ENCODE results near the gene IER3. TPM values are rescaled to one million over a fixed set of nuclear protein-coding genes. Genes with fewer than 3 reads are reported as not detected.

IER3 gene
- total RNA-seq, 2 donors from 2014 or later = 70.9 to 169 TPM

DNA sequence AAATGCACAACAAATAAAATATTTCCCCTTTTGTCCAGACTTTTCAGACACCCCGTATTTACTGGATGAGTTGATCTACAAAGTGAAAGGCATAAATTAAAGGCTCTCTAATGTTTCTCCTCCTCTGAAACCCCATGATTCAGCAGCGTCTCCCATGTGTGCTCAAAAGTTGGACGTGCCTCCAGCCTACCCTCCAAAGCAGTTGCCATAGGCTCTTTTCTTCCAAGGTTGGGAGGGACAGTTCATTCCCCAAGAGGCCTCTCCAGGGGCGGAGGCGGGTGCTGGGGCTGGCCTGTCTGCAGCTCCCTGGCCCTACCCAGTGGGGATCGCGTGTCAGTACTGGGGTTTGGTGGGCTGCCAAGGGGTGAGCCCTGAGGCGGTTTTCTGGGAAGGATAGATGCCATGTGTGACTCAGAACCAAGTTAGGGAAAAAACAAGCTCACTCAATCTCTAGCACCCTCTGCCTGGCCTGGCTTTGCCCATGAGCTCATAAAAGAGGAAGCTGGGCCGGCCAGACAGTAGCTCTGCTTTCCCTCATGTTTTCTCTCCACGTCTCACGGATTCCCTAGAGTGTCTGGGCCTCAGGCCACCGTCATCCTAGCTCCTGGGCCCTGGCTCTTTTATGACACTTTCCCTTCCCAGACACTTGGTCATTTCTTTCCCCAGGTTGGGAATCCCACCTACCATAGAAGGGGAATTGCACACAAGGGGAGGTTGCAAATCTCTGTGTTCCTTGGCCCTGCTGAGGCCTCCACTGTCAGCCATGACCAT is 8.0 kb upstream of the IER3 start:
- ATAC-seq (no peak), DNase-seq (peak; percentile 69 to 93)
- intact Hi-C loops (cut with DNase I, micrococcal nuclease) = no loop called here

DNA sequence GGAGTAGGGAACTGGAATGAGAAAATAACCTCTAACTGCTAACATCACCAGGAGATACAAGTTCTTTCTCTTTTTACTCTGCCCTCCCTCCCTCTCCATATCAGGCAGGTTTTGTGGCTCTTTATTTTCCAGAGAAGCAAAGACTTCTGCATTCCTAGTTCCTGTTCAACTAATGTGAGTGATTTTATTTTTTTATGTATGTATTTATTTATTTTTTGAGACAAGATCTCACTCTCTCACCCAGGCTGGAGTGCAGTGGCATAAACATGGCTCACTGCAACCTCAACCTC is 6.0 kb upstream of the IER3 start:
- DNase-seq = no peak
- no peak for ATAC-seq

DNA sequence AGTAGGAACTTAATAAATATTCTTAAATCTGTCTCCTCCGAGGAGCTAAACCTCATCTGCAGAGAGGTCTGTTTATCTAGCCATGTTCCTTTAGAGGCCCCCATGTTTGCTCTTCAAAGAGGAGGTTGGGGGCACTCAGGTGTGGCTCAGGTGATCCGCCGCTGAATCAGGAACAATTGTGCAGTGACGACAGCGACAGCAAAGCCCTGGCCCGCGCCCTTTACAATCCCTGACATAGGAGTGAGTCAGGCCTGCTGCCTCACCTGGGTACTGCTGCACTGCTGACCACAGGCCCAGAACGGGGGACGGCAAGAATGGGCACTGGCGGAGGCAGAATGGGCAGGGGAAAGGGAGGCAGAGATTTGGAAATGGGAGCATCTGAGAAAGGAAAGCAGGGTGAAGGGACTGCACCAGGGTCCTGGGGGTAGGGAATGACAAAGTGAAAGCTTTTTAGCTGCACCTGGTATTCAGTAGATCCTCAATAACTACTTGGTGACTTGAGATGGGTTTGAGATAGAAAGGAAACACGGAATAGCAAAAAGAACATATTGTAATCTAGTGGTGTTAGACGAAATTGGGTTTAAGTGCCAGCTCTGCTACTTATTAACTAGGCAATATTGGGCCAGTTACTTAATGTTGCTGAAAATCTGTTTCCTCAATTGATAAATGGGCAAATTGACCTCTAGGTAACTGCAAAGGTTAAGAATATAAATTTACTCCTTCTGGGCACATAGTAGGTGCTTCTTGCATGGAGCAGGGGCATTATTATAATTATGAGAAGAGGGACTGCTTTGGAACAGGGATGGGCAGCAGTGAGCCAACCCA is 5.4 kb upstream of the IER3 start:
- intact Hi-C loops (cut with DNase I, micrococcal nuclease) = loop anchor here in 1 of 2 donors (5.0 kb wide), 1 partner anchor 73 kb away; no protein-coding TSS in a partner anchor
- ATAC-seq (peak; percentile 75), DNase-seq (peak; percentile 77 to 86)

More for the DNA sequence above, 6.0 kb upstream of the IER3 start:
- intact Hi-C loops (cut with DNase I, micrococcal nuclease) = no loop called here

DNA sequence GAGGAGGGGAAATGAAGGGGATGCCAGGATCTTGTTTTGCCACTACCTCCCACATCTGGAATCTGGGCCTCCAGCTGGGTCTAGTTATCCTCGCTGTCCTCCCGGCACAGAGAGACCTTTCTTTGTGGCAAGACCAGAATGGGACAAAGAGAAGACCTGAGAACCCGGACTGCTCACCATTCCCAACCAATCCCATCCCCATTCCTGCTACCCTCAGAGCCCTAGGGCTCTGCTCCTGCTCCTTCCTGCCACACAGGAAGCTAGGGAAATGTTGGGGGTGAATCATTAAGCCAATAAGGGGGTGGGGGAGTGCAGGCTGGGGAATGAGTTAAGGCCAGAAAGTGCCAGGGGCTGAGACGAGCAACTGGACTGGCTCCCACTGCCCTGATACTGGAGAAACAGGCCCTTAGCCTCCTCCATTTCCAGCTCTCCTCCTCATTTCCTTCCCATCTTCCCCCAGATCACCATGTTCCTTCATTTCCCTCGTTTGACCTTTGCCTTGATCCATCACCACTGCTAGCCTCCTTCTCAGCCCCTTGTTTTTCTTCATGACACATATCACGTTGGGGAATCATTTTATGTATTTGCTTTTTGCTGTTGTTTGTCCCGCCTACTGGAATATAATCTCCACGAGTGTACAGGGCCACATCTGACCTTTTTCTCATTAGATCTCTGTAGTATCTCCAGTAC is 4.6 kb upstream of the IER3 start:
- intact Hi-C loops (cut with DNase I, micrococcal nuclease) = loop anchor here in 1 of 2 donors (5.0 kb wide), 1 partner anchor 73 kb away; no protein-coding TSS in a partner anchor
- ATAC-seq (peak; percentile 27), DNase-seq (no peak)

DNA sequence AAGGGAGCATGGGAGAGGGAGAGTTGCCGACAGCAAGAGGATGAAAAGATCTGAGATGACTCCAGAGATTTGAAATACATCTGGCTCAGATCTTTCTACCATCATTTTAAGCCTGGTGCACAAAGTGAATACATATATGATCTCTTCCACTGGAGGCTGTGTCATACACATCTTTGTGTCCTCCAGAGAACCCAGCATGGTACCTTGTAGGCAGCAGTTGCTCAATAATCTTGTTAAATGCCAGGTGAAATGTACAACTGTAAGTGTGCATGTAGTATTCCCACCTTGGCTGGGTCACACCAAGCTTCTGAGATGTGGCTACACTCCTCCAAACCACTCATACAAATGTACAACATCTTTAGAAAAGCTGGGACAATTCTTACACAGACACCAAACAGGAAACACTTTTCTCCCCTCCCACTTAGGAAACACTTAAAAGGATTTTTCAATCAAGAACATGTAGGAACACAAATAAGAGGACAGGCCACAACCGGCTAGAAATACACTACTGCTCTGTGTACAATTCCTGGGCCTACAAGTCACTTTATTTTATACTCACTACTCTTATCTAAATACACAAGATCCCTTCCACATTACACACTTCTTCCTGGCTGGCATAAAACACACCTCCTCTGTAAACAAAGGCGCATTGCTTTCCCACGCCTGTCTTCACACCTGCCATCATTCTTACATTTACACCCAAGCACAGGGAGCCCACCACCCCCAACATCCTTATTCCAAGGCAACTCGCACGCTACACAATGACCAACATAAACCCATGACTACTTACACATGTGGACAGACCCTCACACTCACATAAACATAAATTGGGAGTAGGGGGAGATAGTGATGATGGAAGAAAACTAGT is 3.8 kb upstream of the IER3 start:
- intact Hi-C loops (cut with DNase I, micrococcal nuclease) = loop anchor here in 1 of 2 donors (5.0 kb wide), 1 partner anchor 74 kb away; no protein-coding TSS in a partner anchor
- peak; percentile 50 to 64 for DNase-seq
- ATAC-seq = peak; percentile 63

DNA sequence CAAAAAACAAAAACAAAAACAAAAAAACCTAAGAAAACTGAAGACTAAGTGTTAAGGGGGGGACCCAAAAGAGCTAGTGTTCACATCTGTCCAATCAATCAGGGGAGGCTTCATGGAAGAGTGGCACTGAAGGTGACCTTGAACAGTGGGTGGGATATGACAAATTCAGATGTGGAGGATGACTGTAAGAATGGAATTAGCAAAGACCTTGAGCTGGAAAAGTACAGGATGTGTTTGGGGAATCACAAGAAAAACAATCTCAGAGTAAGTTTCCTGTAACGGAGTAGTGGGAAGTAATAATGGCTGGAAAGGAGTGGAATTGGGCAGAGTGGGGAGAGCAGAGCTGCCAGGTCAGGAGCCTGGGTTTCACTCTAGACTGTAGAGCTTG is 2.9 kb upstream of the IER3 start:
- ATAC-seq (no peak), DNase-seq (no peak)
- intact Hi-C loops (cut with DNase I, micrococcal nuclease) = loop anchor here in 1 of 2 donors (5.0 kb wide), 1 partner anchor 75 kb away; no protein-coding TSS in a partner anchor

DNA sequence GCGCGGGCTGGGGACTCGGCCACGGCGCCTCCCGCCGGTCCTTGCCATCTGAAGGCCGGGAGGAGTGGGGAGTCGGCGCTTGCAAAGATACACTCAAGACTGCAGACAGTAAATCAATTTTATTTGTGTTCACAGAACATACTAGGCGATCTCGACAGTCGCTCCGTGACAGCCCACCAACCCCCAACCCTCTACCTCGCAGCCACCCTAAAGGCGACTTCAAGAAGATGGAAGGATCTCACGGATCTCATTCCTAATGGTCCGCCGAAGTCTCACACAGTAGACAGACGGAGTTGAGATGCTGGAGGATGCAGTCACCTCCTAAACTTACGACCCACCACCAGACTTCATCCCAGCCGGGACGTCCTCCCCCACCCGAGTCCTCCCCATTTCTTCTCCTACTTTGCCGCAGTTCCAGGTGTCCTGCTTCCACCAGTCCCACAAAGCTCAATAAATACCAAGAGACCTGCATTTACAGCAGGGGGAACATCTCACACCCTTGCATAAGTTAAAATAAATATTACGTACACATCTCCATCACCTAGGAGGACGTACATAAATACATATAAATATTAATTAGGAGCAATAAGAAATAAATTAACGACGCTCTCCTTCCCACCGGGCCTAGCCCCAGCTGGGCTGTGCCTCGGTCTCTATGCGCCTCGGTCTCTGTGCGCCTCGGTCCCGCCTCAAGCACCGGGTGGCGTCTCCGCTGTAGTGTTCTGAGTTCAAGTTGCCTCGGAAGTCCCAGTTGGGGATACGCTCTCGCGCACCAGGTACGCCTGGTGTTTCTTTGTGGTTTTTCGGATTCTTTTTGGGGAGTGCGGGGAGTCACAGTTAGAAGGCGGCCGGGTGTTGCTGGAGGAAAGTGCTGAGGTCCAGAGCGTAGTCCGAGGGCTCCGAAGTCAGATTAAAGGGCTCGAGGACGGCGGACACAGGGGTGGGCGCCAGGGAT is 971 bp downstream of the IER3 start:
- intact Hi-C loops (cut with DNase I, micrococcal nuclease) = loop anchor here in 1 of 2 donors (5.0 kb wide), 2 partner anchors 66 to 134 kb away; no protein-coding TSS in a partner anchor
- DNase-seq = peak; percentile 41 to 64
- peak; percentile 22 for ATAC-seq

DNA sequence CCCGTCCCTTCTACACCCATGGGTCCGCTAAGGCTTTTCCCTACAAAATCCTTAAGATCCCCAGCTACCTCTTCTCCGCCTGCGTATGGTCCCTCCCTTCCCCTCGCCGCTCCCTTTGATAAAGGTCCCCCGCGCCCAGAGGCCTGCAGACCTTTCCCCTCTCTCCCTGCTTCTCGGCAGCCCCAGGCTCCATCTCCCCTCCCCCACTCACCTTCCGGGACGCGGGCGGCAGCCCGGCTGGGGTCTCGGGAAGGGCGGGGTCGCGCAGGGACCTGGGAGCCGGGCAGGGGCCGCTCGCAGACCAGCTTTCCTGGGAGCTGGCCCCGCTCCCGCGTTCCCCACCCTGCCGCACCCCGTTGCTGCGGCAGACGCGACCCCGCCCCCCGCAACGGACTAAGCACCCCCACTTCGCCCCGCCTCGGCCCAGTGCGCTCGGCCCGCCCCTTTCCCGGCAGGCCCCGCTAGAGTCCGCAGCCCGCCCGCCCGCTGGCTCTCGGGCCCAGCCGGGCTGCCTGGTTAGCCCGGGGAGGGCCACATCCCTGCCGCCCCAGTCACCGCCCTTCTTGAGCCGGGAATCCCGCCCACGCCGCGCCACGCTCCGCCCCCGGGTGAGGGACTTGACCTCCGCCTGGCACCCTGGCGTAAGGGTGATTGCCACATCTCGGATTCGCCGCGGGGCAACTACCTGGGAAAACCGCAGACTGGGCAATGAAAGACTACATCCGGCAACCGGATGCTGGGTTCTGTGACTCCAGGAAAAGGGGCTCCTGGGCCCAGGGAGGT is 1.8 kb downstream of the IER3 start, which contains the start of gene FLOT1:
Gene FLOT1 (minus strand): TSS at position 372 of the 783 bp plus-strand sequence. CDS start 498 bp downstream, outside the sequence.
- intact Hi-C loops (cut with DNase I, micrococcal nuclease) = loop anchor here in 1 of 2 donors (5.0 kb wide), 2 partner anchors 65 to 135 kb away; no protein-coding TSS in a partner anchor
- peak; percentile 99 for DNase-seq
- ATAC-seq = peak; percentile 76

DNA sequence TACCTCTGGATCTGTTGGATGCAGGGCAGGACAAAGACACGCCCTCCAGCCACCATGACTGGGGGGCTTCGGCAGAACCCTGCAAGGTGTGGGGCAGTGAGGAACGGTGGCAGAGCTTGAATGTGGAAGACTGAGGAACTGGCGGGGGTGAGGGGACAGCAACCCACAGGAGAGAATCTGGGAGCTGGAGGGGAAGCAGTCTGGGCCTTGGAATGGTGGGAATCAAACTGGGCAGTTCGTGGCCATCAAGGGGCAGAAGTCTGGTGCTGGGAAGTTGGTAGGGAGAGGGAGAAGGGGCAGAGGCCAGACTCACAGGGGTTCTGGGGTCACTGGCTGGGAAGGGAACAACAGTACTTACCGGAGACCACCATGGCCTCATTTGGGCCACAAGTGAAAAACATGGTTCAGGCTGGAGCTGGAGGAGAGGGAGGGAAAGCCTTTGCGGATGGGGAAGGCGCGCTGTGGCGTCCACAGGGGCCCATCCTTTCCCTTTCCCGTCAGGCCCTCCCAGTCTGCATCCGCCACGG is 2.5 kb downstream of the IER3 start:
- intact Hi-C loops (cut with DNase I, micrococcal nuclease) = loop anchor here in 1 of 2 donors (5.0 kb wide), 2 partner anchors 65 to 135 kb away; no protein-coding TSS in a partner anchor
- DNase-seq = peak in 1 of 2 donors; percentile 35
- peak; percentile 22 for ATAC-seq

DNA sequence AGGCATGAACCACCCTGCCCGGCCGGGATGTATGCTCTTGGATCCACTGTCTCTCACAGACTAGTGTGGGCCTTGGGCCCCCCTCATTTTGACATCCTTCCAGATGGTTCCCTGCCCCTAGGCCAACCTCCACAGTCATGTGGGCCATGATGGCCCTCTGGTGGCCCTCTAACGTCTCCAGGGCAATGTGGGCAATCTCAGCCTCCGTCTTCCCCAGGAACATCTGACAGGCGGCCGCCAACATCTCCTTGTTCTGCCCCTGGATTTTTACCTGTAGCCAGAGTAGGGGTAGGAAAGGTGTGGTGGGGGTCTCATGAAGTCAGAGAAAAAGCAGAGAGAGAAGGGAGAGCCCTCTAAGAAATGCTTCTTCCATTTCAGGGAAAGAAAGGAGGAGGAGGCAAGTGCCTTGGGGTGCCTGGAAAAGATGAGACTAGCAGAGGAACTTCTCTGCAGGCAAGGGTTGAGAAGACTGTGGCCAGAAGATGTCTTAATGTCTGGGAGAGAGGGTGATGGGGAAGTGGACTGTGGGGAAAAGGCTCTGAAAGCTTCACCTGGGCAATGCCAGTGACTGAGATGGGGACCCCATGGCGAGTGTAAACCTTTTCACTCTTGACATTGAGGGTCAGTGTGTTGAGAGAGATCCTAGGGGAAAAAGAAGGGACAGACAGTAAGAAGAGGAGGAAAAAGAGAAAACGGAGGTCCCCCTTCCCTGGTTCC is 3.1 kb downstream of the IER3 start:
- ATAC-seq = no peak

DNA sequence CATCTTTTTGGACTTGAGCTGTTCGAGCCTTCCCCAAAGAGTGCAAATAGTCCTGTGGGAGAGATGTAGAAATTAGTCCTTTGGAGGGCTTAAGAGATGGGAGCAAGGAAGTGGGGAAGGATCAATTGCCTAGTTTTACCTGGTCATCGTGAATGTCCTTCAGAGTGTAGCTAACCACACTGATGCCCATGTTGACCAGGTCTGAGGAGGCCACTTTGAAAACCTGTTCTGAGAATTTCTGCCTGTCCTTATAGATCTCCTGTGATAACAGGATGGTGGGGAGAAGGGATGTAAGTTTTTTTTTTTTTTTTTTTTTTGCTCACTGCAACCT is 3.8 kb downstream of the IER3 start:
- no peak for ATAC-seq
- intact Hi-C loops (cut with DNase I, micrococcal nuclease) = loop anchor here in 1 of 2 donors (5.0 kb wide), 2 partner anchors 63 to 137 kb away; no protein-coding TSS in a partner anchor
- no peak for DNase-seq

More for the DNA sequence above, 3.1 kb downstream of the IER3 start:
- intact Hi-C loops (cut with DNase I, micrococcal nuclease) = loop anchor here in 1 of 2 donors (5.0 kb wide), 2 partner anchors 64 to 136 kb away; no protein-coding TSS in a partner anchor
- DNase-seq = peak in 1 of 2 donors; percentile 38

DNA sequence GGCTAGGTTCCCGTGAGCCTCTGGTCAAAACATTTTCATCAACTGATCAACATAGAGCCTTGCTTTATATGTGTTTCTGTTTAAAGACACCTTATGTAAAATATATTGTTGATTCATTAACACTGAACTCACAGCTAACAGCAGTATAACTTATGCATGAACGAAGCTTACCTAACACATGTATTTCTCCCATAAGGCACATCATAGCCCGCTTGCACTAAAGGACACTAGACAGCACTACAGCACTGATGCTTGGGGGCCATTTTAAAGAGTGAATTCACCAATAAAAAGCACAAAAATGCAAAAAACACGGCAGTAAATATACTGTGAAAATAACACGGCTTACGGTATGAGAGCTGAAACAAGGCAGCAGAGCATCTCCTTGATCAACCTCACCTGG is 5.8 kb downstream of the IER3 start:
- ATAC-seq (no peak), DNase-seq (no peak)
- intact Hi-C loops (cut with DNase I, micrococcal nuclease) = no loop called here

DNA sequence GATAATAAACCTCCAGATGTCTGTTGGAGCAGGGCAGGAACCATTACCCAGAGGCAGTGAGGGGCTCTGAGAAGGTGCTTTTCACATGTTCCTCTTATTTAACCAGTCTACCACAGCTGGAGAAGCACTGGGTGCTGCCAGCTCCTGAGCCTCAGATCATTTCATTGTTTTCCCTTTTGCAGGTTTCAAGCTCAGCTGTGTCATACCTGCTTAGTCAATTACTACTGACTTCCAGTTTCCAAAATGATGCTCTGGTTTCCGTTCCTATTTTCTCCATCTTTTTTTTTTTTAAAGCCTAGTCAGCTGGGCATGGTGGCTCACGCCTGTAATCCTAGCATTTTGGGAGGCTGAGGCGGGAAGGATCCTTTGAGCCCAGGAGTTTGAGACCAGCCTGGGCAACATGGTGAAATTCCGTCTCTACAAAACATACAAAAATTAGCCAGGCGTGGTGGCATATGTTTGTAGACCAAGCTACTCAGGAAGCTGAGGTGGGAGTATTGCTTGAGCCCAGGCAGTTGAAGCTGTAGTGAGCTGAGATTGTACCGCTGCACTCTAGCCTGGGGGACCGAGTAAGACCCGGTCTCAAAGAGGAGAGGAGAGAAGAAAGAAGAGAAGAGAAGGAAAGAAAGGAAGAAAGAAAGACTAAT is 8.6 kb downstream of the IER3 start:
- no peak for DNase-seq
- intact Hi-C loops (cut with DNase I, micrococcal nuclease) = no loop called here
- no peak for ATAC-seq

DNA sequence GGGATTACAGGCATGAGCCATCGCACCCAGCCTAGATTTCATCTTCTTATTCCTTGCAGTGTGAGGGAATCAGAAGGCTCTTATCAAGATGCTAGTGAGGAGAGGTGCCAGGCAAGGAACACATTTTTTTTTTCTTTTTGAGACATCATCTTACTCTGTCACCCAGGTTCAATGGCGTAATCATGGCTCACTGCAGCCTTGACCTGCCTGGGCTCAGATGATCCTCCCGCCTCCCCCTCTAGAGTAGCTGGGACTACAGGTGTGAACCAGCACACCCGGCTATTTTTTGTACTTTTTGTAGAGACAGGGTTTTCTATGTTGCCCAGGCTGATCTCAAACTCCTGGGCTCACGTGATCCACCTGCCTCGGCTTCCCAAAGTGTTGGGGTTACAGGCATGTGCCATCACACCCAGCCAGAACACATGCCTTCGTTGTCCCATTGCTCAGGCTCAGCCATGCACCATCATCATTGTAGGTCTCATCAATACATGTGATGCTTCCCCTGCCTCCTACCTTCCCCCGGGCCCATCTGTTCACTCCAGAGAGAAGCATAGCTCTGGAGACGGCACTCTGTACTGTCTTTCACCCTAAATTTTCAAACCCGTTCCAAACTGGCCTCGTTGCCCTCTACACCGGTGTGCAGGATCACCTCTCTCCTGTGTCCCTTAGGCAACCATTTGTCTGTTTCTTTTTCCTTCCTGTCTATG is 12.0 kb downstream of the IER3 start:
- intact Hi-C loops (cut with DNase I, micrococcal nuclease) = no loop called here
- no peak for ATAC-seq
- DNase-seq = no peak
